Diencephalon (tissue), 1 donor: ENCODE measurements around the gene COLEC12. TPM values are rescaled to one million over a fixed set of nuclear protein-coding genes. Genes with fewer than 3 reads are reported as not detected.

Experiments used
- total RNA-seq: library from RNA; depleted of rRNA; stranded (reverse); fragments of >200 nt; gene quantifications from one replicate; pipeline ENCODE4 v1.2.3, GENCODE V29; 2014

The COLEC12 gene
- 16.8 TPM for total RNA-seq

GRCh38 chr18:500632-501405, at the start of gene COLEC12:
Gene COLEC12 (minus strand): TSS chr18:500701. CDS start chr18:500514, 187 bp downstream.

GRCh38 chr18:267688-268552, 232.6 kb downstream of the COLEC12 start, which contains the start of gene THOC1:
Gene THOC1 (minus strand): TSS chr18:268047. CDS start chr18:268019, 28 bp downstream.

Other genes starting within 250 kb of the COLEC12 start
- gene THOC1, start 232.7 kb downstream of the COLEC12 start, total RNA-seq, result 97.8 TPM
- gene CETN1, start 79.7 kb upstream of the COLEC12 start, total RNA-seq, result not detected
- 24.0 TPM for gene CLUL1, start 96.3 kb upstream of the COLEC12 start, total RNA-seq
- 8.3 TPM for gene TYMS, start 157.0 kb upstream of the COLEC12 start, total RNA-seq
- gene ENOSF1, start 211.9 kb upstream of the COLEC12 start, total RNA-seq, result 9.2 TPM